ENCODE data around the gene ATXN1. TPM values are rescaled to one million over a fixed set of nuclear protein-coding genes. Genes with fewer than 3 reads are reported as not detected.

Gene ATXN1
- total and polyA plus RNA-seq, 2 experiments from 2014 or later: 4.8 to 9.1 TPM

GRCh38 chr6:16374461-16375200, 386.6 kb downstream of the ATXN1 start:
- no peaks in the 10 kb centered on the region for H4K20me1 ChIP-seq (replicated peaks; ENCODE audit: insufficient read depth)
- no peak for DNase-seq (ENCODE audit: low spot score)

More at GRCh38 chr6:16374461-16375200, 386.6 kb downstream of the ATXN1 start:
- H3K27me3 Mint-ChIP-seq (ENCODE audit: insufficient read depth, low read depth, poor library complexity): peaks cover 2% of the 10 kb centered on the region
- Histone ChIP-seq H3K36me3 (ENCODE audit: insufficient read depth) (no peaks in the 10 kb centered on the region), H3F3A (replicated peaks; ENCODE audit: low read depth) (no peaks in the 10 kb centered on the region), H3K9me2 (ENCODE audit: insufficient read depth) (no peaks in the 10 kb centered on the region; the same call in 1 of the 2 replicates), H3K27me3 (ENCODE audit: insufficient read depth) (no peaks in the 10 kb centered on the region), H3K27ac (ENCODE audit: low read depth) (no peak overlapping the region), H2AFZ (no peak overlapping the region), H3K4me1 (ENCODE audit: insufficient read depth) (no peaks in the 10 kb centered on the region), H3K79me2 (replicated peaks; ENCODE audit: insufficient read depth) (no peaks in the 10 kb centered on the region), H3K4me2 (no peak overlapping the region), H3K4me3 (no peak overlapping the region)
- peak; percentile 75 for ATAC-seq
- no peak overlapping the region for H3K27ac Mint-ChIP-seq
- no peak for TF ChIP-seq STAT1 (IDR thresholded peaks at IDR 0.05; ENCODE audit: unreplicated experiment)
- no peak for TF ChIP-seq POLR2AphosphoS5 (IDR thresholded peaks at IDR 0.05; ENCODE audit: low read depth)
- TF ChIP-seq, protein P1, sequence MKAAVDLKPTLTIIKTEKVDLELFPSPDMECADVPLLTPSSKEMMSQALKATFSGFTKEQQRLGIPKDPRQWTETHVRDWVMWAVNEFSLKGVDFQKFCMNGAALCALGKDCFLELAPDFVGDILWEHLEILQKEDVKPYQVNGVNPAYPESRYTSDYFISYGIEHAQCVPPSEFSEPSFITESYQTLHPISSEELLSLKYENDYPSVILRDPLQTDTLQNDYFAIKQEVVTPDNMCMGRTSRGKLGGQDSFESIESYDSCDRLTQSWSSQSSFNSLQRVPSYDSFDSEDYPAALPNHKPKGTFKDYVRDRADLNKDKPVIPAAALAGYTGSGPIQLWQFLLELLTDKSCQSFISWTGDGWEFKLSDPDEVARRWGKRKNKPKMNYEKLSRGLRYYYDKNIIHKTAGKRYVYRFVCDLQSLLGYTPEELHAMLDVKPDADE (IDR thresholded peaks at IDR 0.05): no peak
- TF ChIP-seq, protein P2, sequence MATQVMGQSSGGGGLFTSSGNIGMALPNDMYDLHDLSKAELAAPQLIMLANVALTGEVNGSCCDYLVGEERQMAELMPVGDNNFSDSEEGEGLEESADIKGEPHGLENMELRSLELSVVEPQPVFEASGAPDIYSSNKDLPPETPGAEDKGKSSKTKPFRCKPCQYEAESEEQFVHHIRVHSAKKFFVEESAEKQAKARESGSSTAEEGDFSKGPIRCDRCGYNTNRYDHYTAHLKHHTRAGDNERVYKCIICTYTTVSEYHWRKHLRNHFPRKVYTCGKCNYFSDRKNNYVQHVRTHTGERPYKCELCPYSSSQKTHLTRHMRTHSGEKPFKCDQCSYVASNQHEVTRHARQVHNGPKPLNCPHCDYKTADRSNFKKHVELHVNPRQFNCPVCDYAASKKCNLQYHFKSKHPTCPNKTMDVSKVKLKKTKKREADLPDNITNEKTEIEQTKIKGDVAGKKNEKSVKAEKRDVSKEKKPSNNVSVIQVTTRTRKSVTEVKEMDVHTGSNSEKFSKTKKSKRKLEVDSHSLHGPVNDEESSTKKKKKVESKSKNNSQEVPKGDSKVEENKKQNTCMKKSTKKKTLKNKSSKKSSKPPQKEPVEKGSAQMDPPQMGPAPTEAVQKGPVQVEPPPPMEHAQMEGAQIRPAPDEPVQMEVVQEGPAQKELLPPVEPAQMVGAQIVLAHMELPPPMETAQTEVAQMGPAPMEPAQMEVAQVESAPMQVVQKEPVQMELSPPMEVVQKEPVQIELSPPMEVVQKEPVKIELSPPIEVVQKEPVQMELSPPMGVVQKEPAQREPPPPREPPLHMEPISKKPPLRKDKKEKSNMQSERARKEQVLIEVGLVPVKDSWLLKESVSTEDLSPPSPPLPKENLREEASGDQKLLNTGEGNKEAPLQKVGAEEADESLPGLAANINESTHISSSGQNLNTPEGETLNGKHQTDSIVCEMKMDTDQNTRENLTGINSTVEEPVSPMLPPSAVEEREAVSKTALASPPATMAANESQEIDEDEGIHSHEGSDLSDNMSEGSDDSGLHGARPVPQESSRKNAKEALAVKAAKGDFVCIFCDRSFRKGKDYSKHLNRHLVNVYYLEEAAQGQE (IDR thresholded peaks at IDR 0.05; ENCODE audit: unreplicated experiment): no peak
- TF ChIP-seq ZNF114 (CRISPR knock-in tag; IDR thresholded peaks at IDR 0.05): no peak
- no peak for TF ChIP-seq ZNF462 (CRISPR knock-in tag; IDR thresholded peaks at IDR 0.05)
- TF ChIP-seq CTCF (conservative IDR thresholded peaks at IDR 0.05; ENCODE audit: low read depth in 2 of 2): no peak
- TF ChIP-seq EZH2 (IDR thresholded peaks at IDR 0.05; ENCODE audit: low read depth, unreplicated experiment): no peak
- no peak for TF ChIP-seq ZNF331 (CRISPR knock-in tag; IDR thresholded peaks at IDR 0.05; ENCODE audit: low read depth)
- no peak for TF ChIP-seq EZH2phosphoT487 (IDR thresholded peaks at IDR 0.05; ENCODE audit: unreplicated experiment)
- no peak for TF ChIP-seq NANOG (IDR thresholded peaks at IDR 0.05; ENCODE audit: borderline replicate concordance)
- no peak for TF ChIP-seq JUNB (IDR thresholded peaks at IDR 0.05; ENCODE audit: unreplicated experiment)
- TF ChIP-seq CREB1 (CRISPR knock-in tag; IDR thresholded peaks at IDR 0.05; ENCODE audit: low read depth): no peak
- H3K36me3 Mint-ChIP-seq (ENCODE audit: low read depth): no peaks in the 10 kb centered on the region
- no peak overlapping the region for H3K4me3 Mint-ChIP-seq
- no peaks in the 10 kb centered on the region for H3K9me3 Mint-ChIP-seq
- peaks cover 3% of the 10 kb centered on the region for H3K4me1 Mint-ChIP-seq

Measured in GM23338 (cell line).